Skeletal muscle satellite cell (primary cell): ENCODE measurements around the gene CLDN11.

Experiments used
- H3K27me3 ChIP-seq: 2 replicates; pipeline ENCODE4 v1.7.0; 2013; ENCODE audit warnings: low read length; ENCODE audit not compliant: control insufficient read depth, insufficient read depth
- H3K36me3 ChIP-seq: 2 replicates; pipeline ENCODE4 v1.7.0; 2013; ENCODE audit warnings: mild to moderate bottlenecking, control low read depth, low read length; ENCODE audit not compliant: insufficient read depth
- H3K4me1 ChIP-seq: 2 replicates; pipeline ENCODE4 v1.7.0; 2013; ENCODE audit warnings: low read length; ENCODE audit not compliant: control insufficient read depth, insufficient read depth
- H3K4me2 ChIP-seq: 2 replicates; pipeline ENCODE4 v1.7.0; 2013; ENCODE audit warnings: mild to moderate bottlenecking, low read length
- H3K4me3 ChIP-seq: 2 replicates; pipeline ENCODE4 v1.7.0; 2013; ENCODE audit warnings: low read length
- H3K9ac ChIP-seq: 2 replicates; pipeline ENCODE4 v1.7.0; 2013; ENCODE audit warnings: mild to moderate bottlenecking, low read depth, low read length, moderate library complexity
- H3K9me3 ChIP-seq: replicated peaks from 2 replicates; pipeline ENCODE4 v1.7.0; 2013; ENCODE audit warnings: mild to moderate bottlenecking, control low read depth, low read length

The CLDN11 gene

GRCh38 chr3:170450039-170450438 is 31.4 kb downstream of the CLDN11 start:
- Histone ChIP-seq H3K4me1 (no peaks in the 10 kb centered on the region), H3K27me3 (no peaks in the 10 kb centered on the region), H3K4me2 (no peak overlapping the region), H3K36me3 (no peaks in the 10 kb centered on the region), H3K9ac (no peak overlapping the region), H3K9me3 (no peaks in the 10 kb centered on the region), H3K4me3 (no peak overlapping the region)

- no peaks in the 10 kb centered on the region for H3K9me3 ChIP-seq
- no peak overlapping the region for H3K4me2 ChIP-seq
- no peak overlapping the region for H3K9ac ChIP-seq
- H3K4me1 ChIP-seq: no peaks in the 10 kb centered on the region
- no peaks in the 10 kb centered on the region for H3K36me3 ChIP-seq
- H3K27me3 ChIP-seq: no peaks in the 10 kb centered on the region
- H3K4me3 ChIP-seq: no peak overlapping the region
Measured at GRCh38 chr3:170454509-170454908, 35.8 kb downstream of the CLDN11 start.

- Histone ChIP-seq H3K36me3 (no peaks in the 10 kb centered on the region), H3K4me1 (no peaks in the 10 kb centered on the region), H3K4me3 (no peak overlapping the region)
Measured at GRCh38 chr3:170458285-170458684, 39.6 kb downstream of the CLDN11 start.

GRCh38 chr3:170463011-170463410 is 44.3 kb downstream of the CLDN11 start:
- no peaks in the 10 kb centered on the region for H3K27me3 ChIP-seq
- H3K4me1 ChIP-seq: peaks cover 5% of the 10 kb centered on the region
- no peak overlapping the region for H3K4me2 ChIP-seq
- H3K9me3 ChIP-seq: no peaks in the 10 kb centered on the region
- H3K36me3 ChIP-seq: no peaks in the 10 kb centered on the region
- H3K4me3 ChIP-seq: no peak overlapping the region
- no peak overlapping the region for H3K9ac ChIP-seq

More at GRCh38 chr3:170458285-170458684, 39.6 kb downstream of the CLDN11 start:
- Histone ChIP-seq H3K4me2 (no peak overlapping the region), H3K9ac (no peak overlapping the region), H3K27me3 (no peaks in the 10 kb centered on the region), H3K9me3 (no peaks in the 10 kb centered on the region)

- no peak overlapping the region for H3K9ac ChIP-seq
- H3K4me3 ChIP-seq: no peak overlapping the region
- H3K4me2 ChIP-seq: no peak overlapping the region
- no peaks in the 10 kb centered on the region for H3K27me3 ChIP-seq
- peaks cover 30% of the 10 kb centered on the region for H3K4me1 ChIP-seq
- H3K36me3 ChIP-seq: no peaks in the 10 kb centered on the region
- H3K9me3 ChIP-seq: no peaks in the 10 kb centered on the region
Measured at GRCh38 chr3:170465955-170466354, 47.3 kb downstream of the CLDN11 start.

- H3K36me3 ChIP-seq: no peaks in the 10 kb centered on the region
- no peak overlapping the region for H3K4me2 ChIP-seq
- no peaks in the 10 kb centered on the region for H3K9me3 ChIP-seq
- H3K27me3 ChIP-seq: no peaks in the 10 kb centered on the region
- no peak overlapping the region for H3K4me3 ChIP-seq
- H3K9ac ChIP-seq: no peak overlapping the region
- peaks cover 33% of the 10 kb centered on the region for H3K4me1 ChIP-seq
Measured at GRCh38 chr3:170467007-170467406, 48.3 kb downstream of the CLDN11 start.

GRCh38 chr3:170467571-170468147 is 49.0 kb downstream of the CLDN11 start:
- Histone ChIP-seq H3K4me2 (no peak overlapping the region), H3K9ac (no peak overlapping the region), H3K9me3 (no peaks in the 10 kb centered on the region), H3K27me3 (no peaks in the 10 kb centered on the region), H3K36me3 (no peaks in the 10 kb centered on the region), H3K4me3 (no peak overlapping the region), H3K4me1 (peaks cover 33% of the 10 kb centered on the region)

- peak overlapping the region; percentile 38 for H3K4me2 ChIP-seq
- H3K4me1 ChIP-seq: peaks cover 33% of the 10 kb centered on the region
- no peak overlapping the region for H3K4me3 ChIP-seq
- H3K9ac ChIP-seq: no peak overlapping the region
- H3K36me3 ChIP-seq: no peaks in the 10 kb centered on the region
- H3K9me3 ChIP-seq: no peaks in the 10 kb centered on the region
- H3K27me3 ChIP-seq: no peaks in the 10 kb centered on the region
Measured at GRCh38 chr3:170469151-170470062, 50.7 kb downstream of the CLDN11 start.

GRCh38 chr3:170470063-170471016 is 51.7 kb downstream of the CLDN11 start:
- Histone ChIP-seq H3K4me3 (no peak overlapping the region), H3K27me3 (no peaks in the 10 kb centered on the region), H3K4me1 (peaks cover 33% of the 10 kb centered on the region)

GRCh38 chr3:170471149-170471548 is 52.5 kb downstream of the CLDN11 start:
- no peaks in the 10 kb centered on the region for H3K36me3 ChIP-seq
- no peaks in the 10 kb centered on the region for H3K27me3 ChIP-seq
- no peaks in the 10 kb centered on the region for H3K9me3 ChIP-seq
- H3K9ac ChIP-seq: no peak overlapping the region
- H3K4me2 ChIP-seq: no peak overlapping the region
- peaks cover 34% of the 10 kb centered on the region for H3K4me1 ChIP-seq
- no peak overlapping the region for H3K4me3 ChIP-seq

More at GRCh38 chr3:170470063-170471016, 51.7 kb downstream of the CLDN11 start:
- no peak overlapping the region for H3K4me2 ChIP-seq
- H3K9ac ChIP-seq: no peak overlapping the region
- H3K36me3 ChIP-seq: no peaks in the 10 kb centered on the region
- H3K9me3 ChIP-seq: no peaks in the 10 kb centered on the region

GRCh38 chr3:170473358-170473757 is 54.7 kb downstream of the CLDN11 start:
- no peak overlapping the region for H3K4me3 ChIP-seq
- H3K4me1 ChIP-seq: peaks cover 47% of the 10 kb centered on the region
- H3K4me2 ChIP-seq: no peak overlapping the region
- no peaks in the 10 kb centered on the region for H3K36me3 ChIP-seq
- H3K27me3 ChIP-seq: no peaks in the 10 kb centered on the region
- no peaks in the 10 kb centered on the region for H3K9me3 ChIP-seq
- no peak overlapping the region for H3K9ac ChIP-seq
